PC-9 (cell line): Measurements from ENCODE around the gene PI4KA.

ENCODE experiments used
- EZH2 ChIP-seq: fragments of 200-600 bp; sonication (generic); IDR thresholded peaks from 2 replicates; pipeline ENCODE4 v1.8.0; 2017; ENCODE audit warnings: antibody characterized with exemption, low read depth
- TF ChIP-seq, protein P1 (sequence below): fragments of 200-600 bp; sonication (generic); conservative IDR thresholded peaks from 2 replicates; pipeline ENCODE4 v1.6.1; 2017; ENCODE audit warnings: mixed run types, antibody characterized with exemption, mild to moderate bottlenecking, moderate library complexity

DNA sequence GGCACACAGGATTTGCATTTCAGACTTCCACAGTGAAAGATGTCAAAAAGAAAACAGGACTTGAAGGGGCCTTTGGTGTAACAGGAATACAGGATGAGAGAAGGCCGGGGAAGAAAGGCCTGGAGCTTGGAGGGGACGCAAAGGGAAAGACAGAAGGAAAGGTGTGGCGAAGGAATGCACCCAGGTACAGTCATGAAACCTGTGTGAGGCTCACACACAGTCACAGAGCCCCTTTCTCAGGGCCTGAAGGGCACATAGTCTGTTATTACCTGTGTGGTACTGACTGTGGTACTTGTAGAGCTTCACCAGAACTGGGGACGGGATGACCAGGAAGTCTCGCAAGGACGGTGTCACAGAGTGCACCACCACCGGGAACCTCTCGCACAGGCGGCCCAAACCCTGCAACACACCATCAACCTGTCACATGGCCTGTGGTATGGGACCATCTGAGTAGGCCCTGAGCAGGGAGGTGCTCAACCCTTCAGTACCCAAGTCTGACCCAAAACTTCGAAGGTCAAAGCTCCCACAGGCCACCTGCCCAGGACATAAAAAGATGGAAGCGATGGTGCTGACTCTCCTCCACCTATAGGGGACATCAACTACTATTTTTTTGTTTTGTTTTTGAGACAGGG, 55.6 kb downstream of the PI4KA start:
- TF ChIP-seq EZH2: no peak
- TF ChIP-seq, protein P1, sequence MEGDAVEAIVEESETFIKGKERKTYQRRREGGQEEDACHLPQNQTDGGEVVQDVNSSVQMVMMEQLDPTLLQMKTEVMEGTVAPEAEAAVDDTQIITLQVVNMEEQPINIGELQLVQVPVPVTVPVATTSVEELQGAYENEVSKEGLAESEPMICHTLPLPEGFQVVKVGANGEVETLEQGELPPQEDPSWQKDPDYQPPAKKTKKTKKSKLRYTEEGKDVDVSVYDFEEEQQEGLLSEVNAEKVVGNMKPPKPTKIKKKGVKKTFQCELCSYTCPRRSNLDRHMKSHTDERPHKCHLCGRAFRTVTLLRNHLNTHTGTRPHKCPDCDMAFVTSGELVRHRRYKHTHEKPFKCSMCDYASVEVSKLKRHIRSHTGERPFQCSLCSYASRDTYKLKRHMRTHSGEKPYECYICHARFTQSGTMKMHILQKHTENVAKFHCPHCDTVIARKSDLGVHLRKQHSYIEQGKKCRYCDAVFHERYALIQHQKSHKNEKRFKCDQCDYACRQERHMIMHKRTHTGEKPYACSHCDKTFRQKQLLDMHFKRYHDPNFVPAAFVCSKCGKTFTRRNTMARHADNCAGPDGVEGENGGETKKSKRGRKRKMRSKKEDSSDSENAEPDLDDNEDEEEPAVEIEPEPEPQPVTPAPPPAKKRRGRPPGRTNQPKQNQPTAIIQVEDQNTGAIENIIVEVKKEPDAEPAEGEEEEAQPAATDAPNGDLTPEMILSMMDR: no peak
